Measurements from ENCODE around the gene DHX34. TPM values are rescaled to one million over a fixed set of nuclear protein-coding genes. Genes with fewer than 3 reads are reported as not detected.
"Not testable (repeated sequence)": the region's sequence is repeated elsewhere in the genome, so short reads cannot be mapped to it uniquely, and the experiment has no call there.

DHX34 gene
- total RNA-seq, 1 donor from 2014 or later = 32.4 TPM

DNA sequence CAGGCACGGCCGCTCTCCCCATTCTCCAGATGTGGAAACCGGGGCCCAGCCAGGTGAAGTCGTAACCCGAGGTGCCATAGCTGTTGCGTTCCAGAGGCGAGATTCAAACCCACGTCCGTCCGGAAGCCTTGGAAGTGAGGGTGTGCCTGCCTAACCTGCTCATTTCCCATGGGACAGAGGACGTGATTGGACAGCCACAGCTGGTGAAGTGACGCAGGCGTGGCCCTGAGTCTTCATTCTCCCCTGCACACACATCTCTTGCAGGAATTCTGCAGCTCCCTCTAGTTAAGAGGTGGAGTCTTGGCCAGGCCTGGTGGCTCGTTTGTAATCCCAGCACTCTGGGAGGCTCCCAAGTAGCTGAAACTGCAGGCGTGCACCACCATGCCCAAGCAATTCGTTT lies 53.4 kb downstream of the DHX34 start:
- intact Hi-C loops (cut with micrococcal nuclease) = no loop called here
- Mint-ChIP-seq H3K4me1 (no peaks in the 10 kb centered on the region), H3K4me3 (no peak overlapping the region), H3K27ac (no peak overlapping the region), H3K27me3 (peaks cover 26% of the 10 kb centered on the region), H3K9me3 (peaks cover 5% of the 10 kb centered on the region), H3K36me3 (ENCODE audit: low read depth) (no peaks in the 10 kb centered on the region)
- no peak for DNase-seq

DNA sequence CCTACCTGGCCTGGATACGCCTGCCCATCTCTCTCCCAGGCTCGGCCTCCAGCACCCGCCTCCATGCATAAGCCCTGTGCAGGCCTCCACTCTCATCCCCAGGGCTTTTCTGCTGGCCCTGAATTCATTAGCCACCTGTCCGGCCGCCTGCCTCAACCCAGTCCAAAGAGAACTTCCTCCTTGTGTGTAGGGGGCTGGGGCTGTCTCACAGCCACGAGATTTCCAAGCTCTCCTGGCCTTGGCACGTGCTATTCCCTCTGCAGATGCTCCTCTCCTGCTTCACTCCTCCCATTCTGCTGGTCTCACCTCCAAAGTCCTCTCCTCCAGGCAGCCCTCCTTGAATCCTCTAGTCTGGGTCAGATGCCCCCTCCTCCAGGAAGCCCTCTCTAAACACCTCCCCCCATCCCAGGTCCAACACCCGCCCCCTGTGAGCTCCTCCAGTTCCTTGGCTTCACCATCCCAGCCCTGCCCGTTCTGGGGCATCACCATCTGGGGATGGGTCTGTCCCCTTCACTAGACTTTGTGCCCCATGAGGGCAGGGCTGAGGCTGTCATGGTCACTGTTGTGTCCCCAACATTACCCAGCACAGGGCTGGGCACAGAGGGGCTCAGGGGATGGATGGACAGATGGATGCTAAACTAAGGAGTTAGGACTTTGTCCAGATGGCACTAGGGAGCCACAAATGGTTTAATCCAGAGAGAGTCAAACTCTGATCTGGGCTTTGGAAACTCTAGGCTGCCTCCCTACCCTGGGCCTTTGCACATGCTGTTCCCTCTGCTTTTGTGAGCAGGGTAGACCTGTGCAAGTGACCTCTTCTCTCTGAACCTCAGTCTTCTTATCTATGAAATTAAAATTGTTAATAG lies 55.5 kb downstream of the DHX34 start:
- peaks cover 28% of the 10 kb centered on the region for H3K27me3 Mint-ChIP-seq
- H3K4me1 Mint-ChIP-seq = no peaks in the 10 kb centered on the region
- DNase-seq = no peak
- H3K36me3 Mint-ChIP-seq (ENCODE audit: low read depth) = no peaks in the 10 kb centered on the region
- no peak overlapping the region for H3K4me3 Mint-ChIP-seq
- H3K27ac Mint-ChIP-seq = no peak overlapping the region
- H3K9me3 Mint-ChIP-seq = peaks cover 5% of the 10 kb centered on the region
- intact Hi-C loops (cut with micrococcal nuclease) = no loop called here

- Mint-ChIP-seq H3K4me1 (no peaks in the 10 kb centered on the region), H3K36me3 (ENCODE audit: low read depth) (no peaks in the 10 kb centered on the region), H3K4me3 (no peak overlapping the region), H3K9me3 (peaks cover 5% of the 10 kb centered on the region), H3K27ac (no peak overlapping the region), H3K27me3 (peaks cover 28% of the 10 kb centered on the region)
- no peak for DNase-seq
- intact Hi-C loops (cut with micrococcal nuclease) = no loop called here
Measured at GRCh38 chr19:47405197-47405550, 56.1 kb downstream of the DHX34 start.

DNA sequence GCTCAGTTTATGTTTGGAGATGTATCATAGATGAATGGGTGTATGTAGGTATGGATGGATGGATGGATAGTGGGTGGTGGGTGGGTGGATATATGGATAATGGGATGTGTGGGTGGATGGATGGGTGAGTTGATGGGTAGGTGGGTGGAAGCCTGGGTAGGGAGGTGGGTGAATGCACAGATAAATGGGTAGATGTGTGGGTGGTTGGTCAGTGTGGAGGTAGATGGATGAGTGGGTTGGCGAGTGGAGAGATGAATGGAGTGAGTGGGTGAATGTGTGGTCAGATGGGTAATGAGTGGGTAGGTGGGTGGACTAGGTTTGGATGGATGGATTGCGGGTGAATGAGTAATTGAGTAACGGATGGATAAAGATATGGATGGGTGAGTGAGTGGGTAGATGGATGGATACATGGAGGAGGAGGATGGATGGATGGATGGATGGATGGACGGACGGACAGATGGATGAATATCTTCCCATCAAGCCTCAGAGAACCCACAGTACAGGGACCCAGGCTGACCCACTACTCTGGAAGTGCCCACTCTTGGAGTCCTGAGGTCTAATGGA lies 56.8 kb downstream of the DHX34 start:
- no peak overlapping the region for H3K4me3 Mint-ChIP-seq
- H3K4me1 Mint-ChIP-seq = no peaks in the 10 kb centered on the region
- intact Hi-C loops (cut with micrococcal nuclease) = no loop called here

GRCh38 chr19:47406711-47407416 lies 57.7 kb downstream of the DHX34 start:
- Mint-ChIP-seq H3K27ac (no peak overlapping the region), H3K9me3 (peaks cover 5% of the 10 kb centered on the region), H3K27me3 (peaks cover 29% of the 10 kb centered on the region), H3K4me1 (no peaks in the 10 kb centered on the region), H3K36me3 (ENCODE audit: low read depth) (no peaks in the 10 kb centered on the region), H3K4me3 (no peak overlapping the region)
- DNase-seq = peak; percentile 75
- intact Hi-C loops (cut with micrococcal nuclease) = no loop called here

More for the DNA sequence above, 56.8 kb downstream of the DHX34 start:
- Mint-ChIP-seq H3K9me3 (peaks cover 5% of the 10 kb centered on the region), H3K27me3 (peaks cover 28% of the 10 kb centered on the region), H3K27ac (no peak overlapping the region), H3K36me3 (ENCODE audit: low read depth) (no peaks in the 10 kb centered on the region)
- DNase-seq = no peak

DNA sequence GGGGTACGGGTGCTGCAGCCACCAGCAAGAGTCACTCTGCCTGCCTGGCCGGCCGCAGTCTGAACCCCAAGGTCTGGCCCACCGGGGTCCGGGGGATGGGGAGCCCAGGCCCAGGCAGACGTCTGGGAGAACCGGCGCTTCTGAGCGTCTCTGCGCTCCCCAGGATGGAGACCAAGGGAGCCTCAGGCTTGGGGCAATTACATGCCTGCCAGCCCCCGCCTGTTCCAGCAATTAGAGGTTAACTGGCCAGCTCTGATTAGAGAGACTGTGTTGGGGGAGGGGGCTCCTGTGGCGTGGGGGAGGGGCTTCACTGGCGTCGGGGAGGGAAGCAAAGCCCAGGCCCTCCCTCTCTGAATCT lies 58.3 kb downstream of the DHX34 start:
- H3K4me3 Mint-ChIP-seq = no peak overlapping the region
- H3K27me3 Mint-ChIP-seq = peaks cover 31% of the 10 kb centered on the region
- H3K27ac Mint-ChIP-seq = no peak overlapping the region
- no peak for DNase-seq
- intact Hi-C loops (cut with micrococcal nuclease) = no loop called here
- H3K9me3 Mint-ChIP-seq = peaks cover 5% of the 10 kb centered on the region
- no peaks in the 10 kb centered on the region for H3K36me3 Mint-ChIP-seq (ENCODE audit: low read depth)
- H3K4me1 Mint-ChIP-seq = no peaks in the 10 kb centered on the region

GRCh38 chr19:47408156-47408938 lies 59.2 kb downstream of the DHX34 start:
- intact Hi-C loops (cut with micrococcal nuclease) = no loop called here
- H3K27me3 Mint-ChIP-seq = peaks cover 31% of the 10 kb centered on the region
- no peak overlapping the region for H3K4me3 Mint-ChIP-seq

GRCh38 chr19:47411101-47411500 lies 62.0 kb downstream of the DHX34 start:
- Mint-ChIP-seq H3K9me3 (peaks cover under 1% of the 10 kb centered on the region), H3K27ac (no peak overlapping the region), H3K4me3 (no peak overlapping the region), H3K27me3 (peaks cover 31% of the 10 kb centered on the region), H3K4me1 (no peaks in the 10 kb centered on the region), H3K36me3 (ENCODE audit: low read depth) (no peaks in the 10 kb centered on the region)
- no peak for DNase-seq
- intact Hi-C loops (cut with micrococcal nuclease) = no loop called here

More at GRCh38 chr19:47408156-47408938, 59.2 kb downstream of the DHX34 start:
- Mint-ChIP-seq H3K36me3 (ENCODE audit: low read depth) (no peaks in the 10 kb centered on the region), H3K9me3 (peaks cover 5% of the 10 kb centered on the region), H3K4me1 (no peaks in the 10 kb centered on the region), H3K27ac (no peak overlapping the region)
- DNase-seq = no peak

DNA sequence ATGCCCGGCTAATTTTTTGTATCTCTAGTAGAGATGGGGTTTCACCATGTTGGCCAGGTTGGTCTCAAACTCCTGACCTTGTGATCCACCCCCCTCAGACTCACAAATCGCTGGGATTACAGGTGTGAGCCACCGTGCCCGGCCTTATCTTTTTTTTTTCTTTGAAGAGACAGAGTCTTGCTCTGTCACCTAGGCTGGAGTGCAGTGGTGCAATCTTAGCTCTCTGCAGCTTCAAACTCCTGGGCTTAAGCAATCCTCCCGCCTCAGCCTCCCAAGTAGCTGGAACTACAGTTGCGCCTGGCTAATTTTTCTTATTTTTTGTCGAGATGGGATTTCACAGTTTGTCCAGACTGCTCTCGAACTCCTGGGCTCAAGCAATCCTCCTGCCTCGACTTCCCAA lies 62.6 kb downstream of the DHX34 start:
- intact Hi-C loops (cut with micrococcal nuclease); DNase-seq; H3K9me3 Mint-ChIP-seq; H3K4me3 Mint-ChIP-seq; H3K27ac Mint-ChIP-seq; H3K36me3 Mint-ChIP-seq (ENCODE audit: low read depth); H3K4me1 Mint-ChIP-seq: not testable (repeated sequence)
- peaks cover 31% of the 10 kb centered on the region for H3K27me3 Mint-ChIP-seq

GRCh38 chr19:47413941-47414340 lies 64.8 kb downstream of the DHX34 start:
- intact Hi-C loops (cut with micrococcal nuclease) = no loop called here
- no peak for DNase-seq
- H3K4me3 Mint-ChIP-seq = no peak overlapping the region
- no peaks in the 10 kb centered on the region for H3K36me3 Mint-ChIP-seq (ENCODE audit: low read depth)
- H3K27ac Mint-ChIP-seq = no peak overlapping the region
- peaks cover 42% of the 10 kb centered on the region for H3K27me3 Mint-ChIP-seq
- peaks cover 16% of the 10 kb centered on the region for H3K4me1 Mint-ChIP-seq
- no peaks in the 10 kb centered on the region for H3K9me3 Mint-ChIP-seq

DNA sequence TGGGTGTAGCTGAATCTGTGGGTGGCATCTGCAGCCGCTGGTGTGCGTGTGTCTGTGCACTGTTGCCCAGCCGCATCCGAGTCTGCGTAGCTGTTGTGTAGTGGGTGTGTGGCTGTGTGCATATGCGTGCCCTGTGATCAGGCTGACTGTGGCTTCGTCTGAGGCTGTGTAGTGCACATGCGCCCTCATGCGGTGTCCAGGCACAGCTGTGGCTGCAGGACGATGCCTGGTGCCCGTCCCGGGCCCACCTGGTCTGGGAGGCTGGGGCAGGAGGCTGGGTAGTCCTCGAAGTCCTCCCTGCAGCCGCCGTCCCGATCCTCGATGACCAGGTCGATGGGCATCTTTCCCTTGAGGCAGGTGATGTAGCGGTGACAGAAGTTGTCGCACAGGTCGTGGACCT lies 65.4 kb downstream of the DHX34 start:
- Mint-ChIP-seq H3K36me3 (ENCODE audit: low read depth) (no peaks in the 10 kb centered on the region), H3K4me1 (peaks cover 16% of the 10 kb centered on the region), H3K9me3 (no peaks in the 10 kb centered on the region), H3K27ac (no peak overlapping the region), H3K27me3 (peaks cover 39% of the 10 kb centered on the region), H3K4me3 (no peak overlapping the region)
- intact Hi-C loops (cut with micrococcal nuclease) = no loop called here
- no peak for DNase-seq

GRCh38 chr19:47415953-47416642 lies 67.0 kb downstream of the DHX34 start:
- no peak for DNase-seq
- peaks cover 27% of the 10 kb centered on the region for H3K4me1 Mint-ChIP-seq
- no peaks in the 10 kb centered on the region for H3K9me3 Mint-ChIP-seq
- peaks cover 53% of the 10 kb centered on the region for H3K27me3 Mint-ChIP-seq
- H3K27ac Mint-ChIP-seq = no peak overlapping the region
- H3K4me3 Mint-ChIP-seq = no peak overlapping the region
- H3K36me3 Mint-ChIP-seq (ENCODE audit: low read depth) = peaks cover 3% of the 10 kb centered on the region
- intact Hi-C loops (cut with micrococcal nuclease) = no loop called here

- intact Hi-C loops (cut with micrococcal nuclease) = no loop called here
- Mint-ChIP-seq H3K4me3 (no peak overlapping the region), H3K36me3 (ENCODE audit: low read depth) (peaks cover 3% of the 10 kb centered on the region), H3K27ac (no peak overlapping the region), H3K27me3 (peaks cover 58% of the 10 kb centered on the region), H3K4me1 (peaks cover 30% of the 10 kb centered on the region), H3K9me3 (no peaks in the 10 kb centered on the region)
- no peak for DNase-seq
Measured at GRCh38 chr19:47416643-47416985, 67.5 kb downstream of the DHX34 start.
